ENCODE results near the gene OSBPL10. TPM values are rescaled to one million over a fixed set of nuclear protein-coding genes. Genes with fewer than 3 reads are reported as not detected.

The OSBPL10 gene
- total RNA-seq, 2 donors from 2014 or later, result 2.2 to 5.1 TPM

- H3K36me3 Mint-ChIP-seq (ENCODE audit: insufficient read depth in 2 of 2), result no peaks in the 10 kb centered on the region
- DNase-seq, result no peak
These were observed 14.0 kb downstream of the OSBPL10 start for GRCh38 chr3:31966978-31967591.

GRCh38 chr3:31962801-31963205 lies 18.3 kb downstream of the OSBPL10 start:
- ATAC-seq (replicated peaks in 1 of 2), result no peak
- H3K36me3 Mint-ChIP-seq (ENCODE audit: insufficient read depth in 2 of 2), result no peaks in the 10 kb centered on the region
- H3K4me1 Mint-ChIP-seq (ENCODE audit: low read depth), result peaks cover 12% of the 10 kb centered on the region

More at GRCh38 chr3:31966978-31967591, 14.0 kb downstream of the OSBPL10 start:
- Mint-ChIP-seq H3K27ac (no peak overlapping the region), H3K4me1 (ENCODE audit: low read depth) (peaks cover 12% of the 10 kb centered on the region), H3K27me3 (ENCODE audit: low read depth) (peaks cover 9% of the 10 kb centered on the region), H3K4me3 (no peak overlapping the region), H3K9me3 (no peaks in the 10 kb centered on the region)
- no peak for ATAC-seq (replicated peaks in 1 of 2)

GRCh38 chr3:31960793-31961431 lies 20.1 kb downstream of the OSBPL10 start:
- ATAC-seq (replicated peaks in 1 of 2), result no peak
- H3K9me3 Mint-ChIP-seq, result no peaks in the 10 kb centered on the region
- H3K4me3 Mint-ChIP-seq, result no peak overlapping the region
- no peaks in the 10 kb centered on the region for H3K36me3 Mint-ChIP-seq (ENCODE audit: insufficient read depth in 2 of 2)
- peaks cover 12% of the 10 kb centered on the region for H3K4me1 Mint-ChIP-seq (ENCODE audit: low read depth)
- peaks cover 16% of the 10 kb centered on the region for H3K27me3 Mint-ChIP-seq (ENCODE audit: low read depth)
- DNase-seq, result no peak
- no peak overlapping the region for H3K27ac Mint-ChIP-seq

More at GRCh38 chr3:31962801-31963205, 18.3 kb downstream of the OSBPL10 start:
- Mint-ChIP-seq H3K27me3 (ENCODE audit: low read depth) (peaks cover 16% of the 10 kb centered on the region), H3K4me3 (no peak overlapping the region), H3K9me3 (no peaks in the 10 kb centered on the region), H3K27ac (no peak overlapping the region)
- DNase-seq, result no peak

GRCh38 chr3:31959951-31960792 lies 20.9 kb downstream of the OSBPL10 start:
- Mint-ChIP-seq H3K4me1 (ENCODE audit: low read depth) (peaks cover 12% of the 10 kb centered on the region), H3K36me3 (ENCODE audit: insufficient read depth in 2 of 2) (peaks cover 0 to 3% of the 10 kb centered on the region in 2 donors), H3K9me3 (peaks cover 2 to 3% of the 10 kb centered on the region in 2 donors), H3K4me3 (no peak overlapping the region), H3K27me3 (ENCODE audit: low read depth) (peaks cover 16% of the 10 kb centered on the region), H3K27ac (no peak overlapping the region)
- ATAC-seq (replicated peaks in 1 of 2) (no peak), DNase-seq (no peak)

- ATAC-seq (replicated peaks in 1 of 2), result no peak
- Mint-ChIP-seq H3K4me3 (no peak overlapping the region), H3K27me3 (ENCODE audit: low read depth) (peaks cover 19% of the 10 kb centered on the region), H3K27ac (no peak overlapping the region), H3K36me3 (ENCODE audit: insufficient read depth in 2 of 2) (peaks cover 0 to 3% of the 10 kb centered on the region in 2 donors), H3K9me3 (peaks cover 4 to 6% of the 10 kb centered on the region in 2 donors), H3K4me1 (ENCODE audit: low read depth) (peaks cover 12% of the 10 kb centered on the region)
- no peak for DNase-seq
These were observed 21.8 kb downstream of the OSBPL10 start for GRCh38 chr3:31959251-31959650.

- Mint-ChIP-seq H3K4me1 (ENCODE audit: low read depth) (peaks cover 10% of the 10 kb centered on the region), H3K9me3 (peaks cover 4 to 6% of the 10 kb centered on the region in 2 donors), H3K27me3 (ENCODE audit: low read depth) (peaks cover 19% of the 10 kb centered on the region), H3K27ac (no peak overlapping the region), H3K36me3 (ENCODE audit: insufficient read depth in 2 of 2) (peaks cover 0 to 3% of the 10 kb centered on the region in 2 donors), H3K4me3 (no peak overlapping the region)
- ATAC-seq (replicated peaks in 1 of 2), result no peak
- no peak for DNase-seq
These were observed 22.3 kb downstream of the OSBPL10 start for GRCh38 chr3:31958701-31959152.

- ATAC-seq (replicated peaks in 1 of 2), result no peak
- peaks cover 27% of the 10 kb centered on the region for H3K27me3 Mint-ChIP-seq (ENCODE audit: low read depth)
These were observed 24.0 kb downstream of the OSBPL10 start for GRCh38 chr3:31957106-31957505.

GRCh38 chr3:31955581-31955980 lies 25.5 kb downstream of the OSBPL10 start:
- no peak for ATAC-seq (replicated peaks in 1 of 2)
- Mint-ChIP-seq H3K36me3 (ENCODE audit: insufficient read depth in 2 of 2) (peaks cover 0 to 5% of the 10 kb centered on the region in 2 donors), H3K27ac (no peak overlapping the region), H3K4me3 (no peak overlapping the region), H3K9me3 (peaks cover 6 to 9% of the 10 kb centered on the region in 2 donors), H3K4me1 (ENCODE audit: low read depth) (no peaks in the 10 kb centered on the region), H3K27me3 (ENCODE audit: low read depth) (peaks cover 35% of the 10 kb centered on the region)
- no peak for DNase-seq

More at GRCh38 chr3:31957106-31957505, 24.0 kb downstream of the OSBPL10 start:
- Mint-ChIP-seq H3K27ac (no peak overlapping the region), H3K4me3 (no peak overlapping the region), H3K36me3 (ENCODE audit: insufficient read depth in 2 of 2) (peaks cover 0 to 3% of the 10 kb centered on the region in 2 donors), H3K9me3 (peaks cover 4 to 6% of the 10 kb centered on the region in 2 donors), H3K4me1 (ENCODE audit: low read depth) (no peaks in the 10 kb centered on the region)
- no peak for DNase-seq

- H3K36me3 Mint-ChIP-seq (ENCODE audit: insufficient read depth in 2 of 2), result peaks cover 0 to 5% of the 10 kb centered on the region in 2 donors
These were observed 27.4 kb downstream of the OSBPL10 start for GRCh38 chr3:31953636-31954035.

GRCh38 chr3:31953091-31953490 lies 28.0 kb downstream of the OSBPL10 start:
- H3K9me3 Mint-ChIP-seq, result peaks cover 6 to 12% of the 10 kb centered on the region in 2 donors
- no peak overlapping the region for H3K27ac Mint-ChIP-seq
- no peaks in the 10 kb centered on the region for H3K4me1 Mint-ChIP-seq (ENCODE audit: low read depth)
- H3K27me3 Mint-ChIP-seq (ENCODE audit: low read depth), result peaks cover 37% of the 10 kb centered on the region
- DNase-seq (no peak), ATAC-seq (replicated peaks in 1 of 2) (no peak)
- H3K36me3 Mint-ChIP-seq (ENCODE audit: insufficient read depth in 2 of 2), result peaks cover 0 to 5% of the 10 kb centered on the region in 2 donors
- H3K4me3 Mint-ChIP-seq, result no peak overlapping the region

More at GRCh38 chr3:31953636-31954035, 27.4 kb downstream of the OSBPL10 start:
- DNase-seq, result no peak
- no peak overlapping the region for H3K4me3 Mint-ChIP-seq
- no peak for ATAC-seq (replicated peaks in 1 of 2)
- no peaks in the 10 kb centered on the region for H3K4me1 Mint-ChIP-seq (ENCODE audit: low read depth)
- H3K27me3 Mint-ChIP-seq (ENCODE audit: low read depth), result peaks cover 31% of the 10 kb centered on the region
- no peak overlapping the region for H3K27ac Mint-ChIP-seq
- H3K9me3 Mint-ChIP-seq, result peaks cover 6 to 12% of the 10 kb centered on the region in 2 donors

GRCh38 chr3:31952205-31952604 lies 28.9 kb downstream of the OSBPL10 start:
- no peak for ATAC-seq (replicated peaks in 1 of 2)
- H3K27me3 Mint-ChIP-seq (ENCODE audit: low read depth), result peaks cover 45% of the 10 kb centered on the region

GRCh38 chr3:31948280-31948679 lies 32.8 kb downstream of the OSBPL10 start:
- Mint-ChIP-seq H3K27ac (no peak overlapping the region), H3K27me3 (ENCODE audit: low read depth) (peaks cover 41% of the 10 kb centered on the region), H3K4me1 (ENCODE audit: low read depth) (peaks cover 5% of the 10 kb centered on the region), H3K4me3 (no peak overlapping the region), H3K9me3 (peaks cover 0 to 8% of the 10 kb centered on the region in 2 donors), H3K36me3 (ENCODE audit: insufficient read depth in 2 of 2) (peaks cover 0 to 3% of the 10 kb centered on the region in 2 donors)
- DNase-seq, result no peak
- no peak for ATAC-seq (replicated peaks in 1 of 2)

More at GRCh38 chr3:31952205-31952604, 28.9 kb downstream of the OSBPL10 start:
- DNase-seq, result no peak
- peaks cover 0 to 5% of the 10 kb centered on the region in 2 donors for H3K36me3 Mint-ChIP-seq (ENCODE audit: insufficient read depth in 2 of 2)
- no peak overlapping the region for H3K4me3 Mint-ChIP-seq
- H3K9me3 Mint-ChIP-seq, result peaks cover 6 to 12% of the 10 kb centered on the region in 2 donors
- H3K27ac Mint-ChIP-seq, result no peak overlapping the region
- peaks cover 5% of the 10 kb centered on the region for H3K4me1 Mint-ChIP-seq (ENCODE audit: low read depth)

- no peak overlapping the region for H3K4me3 Mint-ChIP-seq
- H3K27me3 Mint-ChIP-seq (ENCODE audit: low read depth), result peaks cover 40% of the 10 kb centered on the region
- DNase-seq, result no peak
- peaks cover 5% of the 10 kb centered on the region for H3K4me1 Mint-ChIP-seq (ENCODE audit: low read depth)
- ATAC-seq (replicated peaks in 1 of 2), result no peak
- H3K9me3 Mint-ChIP-seq, result peaks cover 3 to 12% of the 10 kb centered on the region in 2 donors
- H3K36me3 Mint-ChIP-seq (ENCODE audit: insufficient read depth in 2 of 2), result peaks cover 0 to 3% of the 10 kb centered on the region in 2 donors
- H3K27ac Mint-ChIP-seq, result no peak overlapping the region
These were observed 33.4 kb downstream of the OSBPL10 start for GRCh38 chr3:31947671-31948091.

Measured in activated T-cell treated with anti-CD3 and anti-CD28 coated beads, Interleukin-2, amount 50 U/mL, for 72 hours (primary cell).